ENCODE measurements around the gene SPP1.
A peak's percentile ranks its signal among the peaks of the same experiment; 100 is the strongest.
"Not testable (repeated sequence)": the region's sequence is repeated elsewhere in the genome, so short reads cannot be mapped to it uniquely, and the experiment has no call there.

The SPP1 gene

GRCh38 chr4:88025868-88026661, 50.6 kb downstream of the SPP1 start:
- DNase-seq (ENCODE audit: low read depth in 2 of 2): not testable (repeated sequence)

- peak; percentile 76 for DNase-seq (ENCODE audit: low read depth in 2 of 2)
These were observed 52.4 kb downstream of the SPP1 start for GRCh38 chr4:88027611-88028608.

- DNase-seq (ENCODE audit: low read depth in 2 of 2): no peak
These were observed 53.4 kb downstream of the SPP1 start for GRCh38 chr4:88028946-88029345.

DNA sequence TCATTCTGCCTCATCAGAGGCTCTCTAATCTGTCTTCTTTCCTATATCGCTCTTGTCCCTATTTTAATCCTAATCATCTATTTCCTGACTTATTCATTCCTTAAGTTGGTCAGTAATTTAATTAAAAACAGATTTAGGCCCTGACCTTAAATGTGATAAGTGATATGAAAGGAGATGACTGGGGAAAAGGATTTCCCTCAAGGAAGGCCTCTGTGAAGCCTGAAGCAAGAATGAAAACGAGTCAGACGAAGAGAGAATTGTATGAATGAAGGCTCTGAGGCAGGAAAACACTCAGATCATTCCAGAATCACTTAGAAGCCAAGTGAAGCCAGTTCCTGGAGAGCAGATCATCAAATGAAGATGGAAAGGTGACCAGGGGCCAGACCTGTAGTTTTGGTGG, 54.0 kb downstream of the SPP1 start:
- no peak for DNase-seq (ENCODE audit: low read depth in 2 of 2)

GRCh38 chr4:88030565-88031310, 55.2 kb downstream of the SPP1 start:
- DNase-seq (ENCODE audit: low read depth in 2 of 2): no peak
